Measurements from ENCODE around the gene ZNF804B.

ZNF804B gene

GRCh38 chr7:89316584-89317251 lies 557.2 kb downstream of the ZNF804B start:
- no peak for DNase-seq

GRCh38 chr7:89332026-89332425 lies 572.5 kb downstream of the ZNF804B start:
- no peak for DNase-seq

GRCh38 chr7:89334797-89335196 lies 575.3 kb downstream of the ZNF804B start:
- no peak for DNase-seq

GRCh38 chr7:89335490-89335889 lies 576.0 kb downstream of the ZNF804B start:
- DNase-seq = no peak

- no peak for DNase-seq
These were observed 576.6 kb downstream of the ZNF804B start for GRCh38 chr7:89336121-89336520.

GRCh38 chr7:89339748-89340147 lies 580.2 kb downstream of the ZNF804B start:
- DNase-seq = no peak

- no peak for DNase-seq
These were observed 597.6 kb downstream of the ZNF804B start for GRCh38 chr7:89357121-89357520.

- no peak for DNase-seq
These were observed 617.7 kb downstream of the ZNF804B start for GRCh38 chr7:89377219-89377618.

- no peak for DNase-seq
These were observed 625.9 kb downstream of the ZNF804B start for GRCh38 chr7:89385411-89385810.
